Measurements from ENCODE around the gene TTC9C.
"Not testable (repeated sequence)": the region's sequence is repeated elsewhere in the genome, so short reads cannot be mapped to it uniquely, and the experiment has no call there.

TTC9C gene, protein sequence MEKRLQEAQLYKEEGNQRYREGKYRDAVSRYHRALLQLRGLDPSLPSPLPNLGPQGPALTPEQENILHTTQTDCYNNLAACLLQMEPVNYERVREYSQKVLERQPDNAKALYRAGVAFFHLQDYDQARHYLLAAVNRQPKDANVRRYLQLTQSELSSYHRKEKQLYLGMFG

DNA sequence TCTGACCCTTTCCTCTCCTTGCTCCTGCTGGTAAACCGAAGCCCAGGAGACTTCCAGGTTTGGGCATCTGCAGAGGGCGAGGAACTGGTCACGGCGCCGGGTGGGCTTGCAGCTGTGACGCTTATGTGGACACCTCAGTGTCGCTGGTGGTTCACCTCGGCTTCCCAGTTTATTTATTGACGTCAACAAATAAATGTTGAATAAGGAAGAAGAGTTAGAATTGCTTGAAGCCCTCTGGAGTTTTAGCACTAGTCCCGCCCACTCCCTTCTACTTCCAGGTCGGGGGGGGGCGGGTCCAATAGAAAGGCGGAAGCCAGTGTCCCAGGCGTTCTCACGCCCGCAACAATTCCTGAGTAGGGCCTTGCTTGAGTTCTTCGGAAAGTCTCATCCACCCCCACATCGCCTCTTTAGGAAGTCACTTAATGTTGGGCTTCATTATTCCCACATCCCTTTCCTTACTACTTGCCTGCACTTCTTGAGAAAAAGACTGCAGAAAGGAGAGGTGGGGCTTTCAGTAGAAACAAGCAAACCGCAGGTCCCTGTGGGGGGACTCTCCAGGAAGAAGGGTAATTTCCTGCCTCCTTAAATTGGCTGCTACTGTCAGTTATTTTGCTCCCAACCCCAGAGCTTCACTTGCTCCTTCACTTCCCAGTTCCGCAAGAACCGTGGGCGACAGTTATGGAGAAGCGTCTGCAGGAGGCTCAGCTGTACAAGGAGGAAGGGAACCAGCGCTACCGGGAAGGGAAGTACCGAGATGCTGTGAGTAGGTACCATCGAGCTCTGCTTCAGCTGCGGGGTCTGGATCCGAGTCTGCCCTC, at the start of gene TTC9C:
Gene TTC9C (plus strand): TSS at position 316 of the 818 bp plus-strand sequence. CDS start 363 bp downstream, at position 679.
- peak; percentile 97 for DNase-seq

- peak; percentile 96 for DNase-seq
Observed at GRCh38 chr11:62678770-62679696, 49.3 kb upstream of the TTC9C start, which contains the start of gene UBXN1. TSS of gene UBXN1 (minus strand) at chr11:62679073. CDS start at chr11:62678923, 150 bp downstream.

GRCh38 chr11:62680825-62681240, 47.5 kb upstream of the TTC9C start:
- DNase-seq: peak; percentile 92

GRCh38 chr11:62682518-62682917, 45.8 kb upstream of the TTC9C start:
- DNase-seq: no peak

GRCh38 chr11:62687508-62688396, 40.5 kb upstream of the TTC9C start:
- no peak for DNase-seq

- DNase-seq: no peak
Observed at GRCh38 chr11:62688491-62688890, 39.8 kb upstream of the TTC9C start.

DNA sequence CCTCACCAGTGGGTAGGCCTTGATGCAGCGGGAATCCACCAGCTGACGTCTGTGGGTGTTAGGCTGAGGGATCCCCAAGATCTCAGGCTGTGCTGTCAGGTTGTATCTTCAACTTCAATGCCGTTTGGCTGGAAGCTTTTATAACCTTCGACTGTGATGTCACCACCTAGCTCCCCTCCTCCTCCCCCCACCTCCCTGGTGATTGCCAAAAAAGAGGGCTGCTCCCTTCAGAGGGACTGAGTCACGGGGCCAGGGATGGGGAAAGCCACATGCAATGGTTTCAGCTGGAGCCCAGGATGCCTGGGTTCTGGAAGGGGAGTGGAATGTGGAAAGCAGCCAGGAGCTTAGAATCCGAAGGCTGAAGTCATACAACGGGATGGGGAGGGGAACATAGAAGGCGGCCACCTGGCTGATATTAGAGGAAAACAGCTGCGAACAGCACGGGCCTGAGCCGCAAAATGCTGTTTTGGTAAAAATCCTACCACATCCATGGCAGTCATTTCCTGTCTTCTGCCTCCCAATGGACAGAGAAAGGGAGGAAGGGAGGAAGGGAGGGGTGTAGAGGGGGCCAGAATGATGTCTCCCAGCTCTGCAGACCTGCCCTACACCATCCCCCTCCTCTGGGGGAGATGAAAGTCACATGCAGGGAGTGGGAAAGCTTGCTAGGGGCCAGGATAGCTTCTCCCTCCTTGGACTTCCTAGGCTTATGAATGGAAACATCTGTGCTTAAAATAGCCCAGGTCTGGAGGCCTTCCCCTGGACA, 38.7 kb upstream of the TTC9C start, which contains the start of gene LRRN4CL:
Gene LRRN4CL (minus strand): TSS at position 110 of the 763 bp plus-strand sequence. CDS start 1,022 bp downstream, outside the sequence.
- no peak for DNase-seq

DNA sequence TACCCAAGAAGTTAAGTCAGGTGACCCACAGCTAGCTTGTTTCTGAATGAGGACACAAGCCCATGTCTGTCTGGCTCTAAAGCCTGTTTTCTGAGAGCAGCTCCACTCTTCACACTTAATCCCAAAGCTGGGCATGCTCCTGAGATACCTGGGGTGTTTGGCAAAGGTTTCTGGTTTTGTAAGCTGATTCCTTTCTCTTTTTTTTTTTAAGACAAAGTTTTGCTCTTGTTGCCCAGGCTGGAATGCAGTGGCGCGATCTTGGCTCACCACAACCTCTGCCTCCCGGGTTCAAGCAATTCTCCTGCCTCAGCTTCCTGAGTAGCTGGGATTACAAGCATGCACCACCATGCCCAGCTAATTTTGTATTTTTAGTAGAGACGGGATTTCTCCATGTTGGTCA, 34.7 kb upstream of the TTC9C start:
- not testable (repeated sequence) for DNase-seq

DNA sequence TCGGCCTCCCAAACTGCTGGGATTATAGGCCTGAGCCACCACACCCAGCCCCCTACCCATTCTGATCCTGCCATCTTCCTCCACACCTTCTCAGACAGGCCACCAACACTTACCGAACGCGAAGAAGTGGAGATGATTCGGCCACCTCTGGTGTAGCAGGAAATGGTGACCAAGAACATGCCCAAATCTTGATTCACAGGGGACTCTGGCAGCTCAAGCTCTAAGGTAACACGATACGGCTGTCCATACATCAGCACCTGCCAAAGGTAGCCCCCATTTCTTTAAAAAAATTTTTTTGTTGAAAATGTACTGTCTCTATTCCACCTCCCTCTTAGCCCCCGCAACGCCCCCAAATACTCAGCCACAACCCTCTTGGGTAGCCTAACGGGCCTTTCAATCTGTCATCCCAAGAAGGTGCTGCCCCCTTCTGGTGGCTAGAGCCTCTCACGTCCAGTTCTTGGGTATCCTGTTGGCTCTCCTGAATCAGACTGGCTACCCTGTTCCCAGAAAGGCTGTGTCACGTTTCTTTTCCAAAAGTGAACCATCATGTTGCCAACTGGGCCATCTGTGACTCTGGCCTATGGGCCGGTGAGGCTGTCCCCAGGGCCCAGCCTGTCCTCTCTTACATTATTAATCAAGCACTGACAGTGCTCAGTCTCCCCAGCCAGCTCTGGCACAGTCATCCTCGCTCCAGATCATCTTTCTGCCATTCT, 33.7 kb upstream of the TTC9C start:
- peak; percentile 92 for DNase-seq

GRCh38 chr11:62702246-62702645, 26.0 kb upstream of the TTC9C start:
- DNase-seq: no peak

DNA sequence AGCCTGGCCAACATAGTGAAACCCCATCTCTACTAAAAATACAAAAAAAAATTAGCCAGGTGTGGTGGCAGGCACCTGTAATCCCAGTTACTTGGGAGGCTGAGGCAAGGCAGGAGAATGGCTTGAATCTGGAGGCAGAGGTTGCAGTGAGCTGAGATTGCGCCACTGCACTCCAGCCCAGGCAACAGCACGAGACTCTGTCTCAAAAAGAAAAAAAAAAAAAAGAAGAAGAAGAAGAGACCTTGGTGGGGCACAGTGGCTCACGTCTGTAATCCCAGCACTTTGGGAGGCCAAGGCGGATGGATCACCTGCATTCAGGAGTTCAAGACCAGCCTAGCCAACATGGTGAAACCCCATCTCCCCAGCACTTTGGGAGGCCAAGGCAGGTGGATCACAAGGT, 24.4 kb upstream of the TTC9C start:
- not testable (repeated sequence) for DNase-seq

DNA sequence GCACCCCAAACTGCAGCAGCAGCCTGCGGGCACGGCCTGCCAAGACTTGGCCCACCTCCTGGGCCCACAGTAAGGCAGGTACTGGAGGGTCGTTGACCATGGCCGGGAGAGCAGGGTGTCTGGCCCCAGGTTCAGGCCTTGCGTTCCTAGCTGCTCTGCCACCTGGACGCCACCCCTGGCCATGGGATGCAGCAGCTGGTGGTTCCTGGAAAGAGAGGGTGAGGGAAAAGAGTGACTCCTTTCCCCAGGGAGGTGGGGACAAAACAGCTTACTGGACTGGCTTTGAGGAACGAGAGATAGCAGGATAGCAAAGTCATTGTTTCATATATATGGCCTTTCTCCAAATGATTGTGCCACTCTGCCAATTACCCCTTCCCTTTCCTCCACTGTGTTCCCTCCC, 22.9 kb upstream of the TTC9C start:
- peak; percentile 64 for DNase-seq

- peak; percentile 99 for DNase-seq
Observed at GRCh38 chr11:62705880-62706849, 22.1 kb upstream of the TTC9C start.

GRCh38 chr11:62706850-62707247, 21.4 kb upstream of the TTC9C start:
- no peak for DNase-seq

DNA sequence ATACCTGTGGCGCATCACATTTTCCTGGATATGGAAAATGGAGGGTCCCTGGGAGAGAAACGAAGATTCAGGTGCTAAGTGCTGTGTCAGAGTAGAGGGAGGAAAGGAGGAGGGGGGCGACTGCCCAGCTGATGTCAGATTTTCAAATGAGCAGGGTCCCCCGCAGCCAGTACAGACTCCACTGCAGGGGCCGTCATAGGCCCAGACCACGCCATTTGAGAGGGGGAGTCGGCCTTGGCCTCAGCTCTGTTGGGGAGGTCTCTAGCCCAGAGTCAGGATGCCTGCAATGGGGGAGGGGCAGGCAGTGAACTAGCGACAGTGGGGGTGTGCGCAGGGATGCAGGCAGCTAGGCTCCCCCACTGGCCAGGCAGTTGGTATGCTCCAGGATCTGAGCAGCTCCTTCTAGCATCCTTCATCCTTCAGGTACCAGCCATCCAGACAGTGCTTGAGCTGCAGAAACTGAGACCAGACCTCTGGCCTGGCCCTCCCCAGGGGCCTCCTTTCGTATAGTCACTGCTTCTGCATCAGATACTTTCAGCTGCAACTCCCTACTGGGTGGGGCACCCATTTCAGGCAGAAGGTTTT, 20.9 kb upstream of the TTC9C start, which contains the start of the genes BSCL2 and GNG3:
Gene BSCL2 (minus strand): TSS at position 148 of the 585 bp plus-strand sequence. CDS start 229 bp downstream, outside the sequence.
Gene GNG3 (plus strand): TSS at position 400 of the 585 bp plus-strand sequence. CDS start 620 bp downstream, outside the sequence.
- DNase-seq: peak; percentile 31

GRCh38 chr11:62708392-62708791, 19.9 kb upstream of the TTC9C start:
- peak; percentile 58 for DNase-seq

DNA sequence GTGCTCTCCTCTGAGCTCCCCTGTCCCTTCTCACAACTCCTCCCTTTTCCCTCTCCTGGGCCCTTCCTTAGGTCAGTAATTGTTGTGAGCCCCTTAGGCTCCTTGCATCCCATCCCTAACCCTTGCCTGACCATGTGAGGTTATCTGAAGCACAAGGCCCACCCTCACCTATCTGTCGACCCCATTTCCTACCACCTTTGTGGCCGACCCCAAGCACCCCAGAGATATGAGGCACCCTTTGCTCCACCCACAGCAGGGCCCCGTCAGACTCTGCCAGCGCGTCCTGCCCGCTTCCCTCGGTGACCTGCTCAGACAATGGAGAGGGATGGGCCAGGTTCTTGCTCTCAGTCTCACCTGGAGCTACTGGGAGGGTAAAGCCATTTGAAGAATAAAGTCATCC, 19.5 kb upstream of the TTC9C start:
- peak; percentile 52 for DNase-seq

GRCh38 chr11:62709247-62710000, 18.9 kb upstream of the TTC9C start:
- DNase-seq: peak; percentile 100
